Measurements from ENCODE around the gene ST7.

ST7 gene

DNA sequence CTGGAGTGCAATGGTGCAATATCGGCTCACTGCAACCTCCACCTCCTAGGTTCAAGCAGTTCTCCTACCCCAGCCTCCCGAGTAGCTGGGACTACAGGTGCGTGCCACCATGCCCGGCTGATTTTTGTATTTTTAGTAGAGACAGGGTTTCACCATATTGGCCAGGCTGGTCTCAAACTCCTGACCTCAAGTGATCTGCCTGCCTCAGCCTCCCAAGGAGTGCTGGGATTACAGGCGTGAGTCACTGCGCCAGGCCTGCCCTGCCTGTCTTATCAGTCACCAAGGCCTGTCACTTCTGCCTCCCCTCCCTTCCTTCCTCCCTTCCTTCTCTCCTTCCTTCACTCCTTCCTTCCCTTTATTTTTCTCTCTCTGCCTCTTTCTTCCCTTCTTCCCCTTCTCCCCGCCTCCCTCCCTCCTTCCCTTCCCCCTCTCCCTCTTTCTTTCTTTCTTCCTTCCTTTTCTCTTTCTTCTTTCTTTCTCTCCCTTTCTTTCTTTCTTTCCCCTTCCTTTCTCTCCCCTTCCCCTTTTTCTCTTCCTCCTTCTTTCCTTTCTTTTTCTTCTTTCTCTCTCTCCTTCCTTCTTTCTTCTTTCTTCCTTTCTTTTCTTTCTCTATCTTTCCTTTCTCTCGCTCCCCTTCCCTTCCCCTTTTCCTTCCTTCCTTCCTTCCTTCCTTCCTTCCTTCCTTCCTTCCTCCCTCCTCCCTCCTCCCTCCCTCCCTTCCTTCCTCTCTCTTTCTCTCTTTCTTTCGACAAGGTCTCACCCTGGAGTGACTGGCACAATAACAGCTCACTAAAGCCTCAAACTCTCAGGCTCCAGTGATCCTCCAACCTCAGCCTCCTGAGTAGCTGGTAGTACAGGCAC lies 3.1 kb upstream of the ST7 start:
- Histone ChIP-seq H3K9ac (ENCODE audit: low read depth, low read length, poor library complexity, severe bottlenecking) (no peak overlapping the region), H3K9me3 (ENCODE audit: insufficient read depth, low read depth, low read length) (no peaks in the 10 kb centered on the region), H3K36me3 (ENCODE audit: insufficient read depth, low read length) (no peaks in the 10 kb centered on the region), H3K9me2 (replicated peaks; ENCODE audit: low read depth, low read length) (no peaks in the 10 kb centered on the region), H3K4me1 (ENCODE audit: insufficient read depth, low read length, poor library complexity, severe bottlenecking) (no peaks in the 10 kb centered on the region), H3K4me2 (ENCODE audit: low read depth, low read length, poor library complexity, severe bottlenecking) (no peak overlapping the region), H3K79me2 (ENCODE audit: insufficient read depth, low read length) (no peaks in the 10 kb centered on the region), H3F3A (ENCODE audit: low read depth) (no peaks in the 10 kb centered on the region), H2AFZ (ENCODE audit: low read length) (no peak overlapping the region), H3K4me3 (ENCODE audit: low read length, poor library complexity, severe bottlenecking) (no peak overlapping the region), H3K27me3 (ENCODE audit: insufficient read depth, low read length, poor library complexity, severe bottlenecking) (no peaks in the 10 kb centered on the region), H4K20me1 (ENCODE audit: insufficient read depth, low read length, poor library complexity, severe bottlenecking) (no peaks in the 10 kb centered on the region)
- TF ChIP-seq EZH2phosphoT487 (IDR thresholded peaks at IDR 0.05; ENCODE audit: borderline replicate concordance) = no peak
- no peak for TF ChIP-seq CTCF (conservative IDR thresholded peaks at IDR 0.05; ENCODE audit: low read length)

- H3K9me2 ChIP-seq (replicated peaks; ENCODE audit: low read depth, low read length) = no peaks in the 10 kb centered on the region
- H3K4me3 ChIP-seq (ENCODE audit: low read length, poor library complexity, severe bottlenecking) = no peak overlapping the region
- H3K36me3 ChIP-seq (ENCODE audit: insufficient read depth, low read length) = no peaks in the 10 kb centered on the region
- no peak overlapping the region for H2AFZ ChIP-seq (ENCODE audit: low read length)
- peaks cover 2% of the 10 kb centered on the region for H3K4me1 ChIP-seq (ENCODE audit: insufficient read depth, low read length, poor library complexity, severe bottlenecking)
- no peak overlapping the region for H3K4me2 ChIP-seq (ENCODE audit: low read depth, low read length, poor library complexity, severe bottlenecking)
- H3K9ac ChIP-seq (ENCODE audit: low read depth, low read length, poor library complexity, severe bottlenecking) = no peak overlapping the region
- no peaks in the 10 kb centered on the region for H3F3A ChIP-seq (ENCODE audit: low read depth)
- no peak for TF ChIP-seq CTCF (conservative IDR thresholded peaks at IDR 0.05; ENCODE audit: low read length)
- no peak for TF ChIP-seq EZH2phosphoT487 (IDR thresholded peaks at IDR 0.05; ENCODE audit: borderline replicate concordance)
- H3K9me3 ChIP-seq (ENCODE audit: insufficient read depth, low read depth, low read length) = no peaks in the 10 kb centered on the region
- no peaks in the 10 kb centered on the region for H4K20me1 ChIP-seq (ENCODE audit: insufficient read depth, low read length, poor library complexity, severe bottlenecking)
- no peaks in the 10 kb centered on the region for H3K27me3 ChIP-seq (ENCODE audit: insufficient read depth, low read length, poor library complexity, severe bottlenecking)
- H3K79me2 ChIP-seq (ENCODE audit: insufficient read depth, low read length) = no peaks in the 10 kb centered on the region
These were observed 2.4 kb upstream of the ST7 start for GRCh38 chr7:116950889-116951351.

DNA sequence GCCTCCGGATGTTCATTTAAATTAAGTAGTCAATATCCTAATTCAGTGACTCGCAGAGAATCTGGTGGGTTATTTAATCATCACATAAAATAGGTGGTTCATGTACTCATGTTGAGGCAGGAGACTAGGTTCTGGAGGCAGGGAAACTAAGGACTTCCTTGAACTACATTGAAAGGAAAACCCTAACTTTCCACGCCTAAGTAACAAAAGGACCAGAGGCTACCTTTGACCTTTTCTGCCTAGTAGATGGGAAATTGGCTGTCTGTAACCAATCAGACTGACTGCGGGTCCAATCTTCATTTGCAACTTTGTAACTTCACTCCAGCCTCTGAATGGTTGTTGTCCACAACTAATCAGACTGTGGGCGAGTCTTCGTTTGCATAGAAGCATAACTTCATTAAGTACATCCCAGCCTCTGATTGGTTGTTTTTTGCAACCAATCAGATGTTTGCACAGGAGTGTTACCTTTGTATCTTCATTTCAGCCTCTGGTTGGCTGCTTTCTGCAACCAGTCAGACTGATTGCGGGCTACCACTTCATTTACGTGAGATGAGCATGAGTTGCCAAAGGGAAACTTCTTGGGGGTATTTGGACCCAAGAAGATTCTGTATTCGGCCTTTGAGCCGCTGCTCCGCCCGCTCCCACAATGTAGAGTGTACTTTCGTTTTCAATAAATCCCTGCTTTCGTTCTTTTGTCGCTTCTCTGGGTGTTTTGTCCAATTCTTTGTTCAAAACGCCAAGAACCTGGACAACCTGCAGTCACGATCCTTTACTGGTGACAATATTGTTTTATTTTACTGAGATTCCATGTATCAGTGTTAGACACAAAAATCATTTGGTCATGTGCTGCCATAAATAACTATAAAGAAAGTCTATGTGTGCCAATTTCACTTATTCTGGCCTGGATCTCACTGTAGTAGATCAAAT lies 1.7 kb upstream of the ST7 start:
- Histone ChIP-seq H3K4me3 (ENCODE audit: low read length, poor library complexity, severe bottlenecking) (no peak overlapping the region), H3K9ac (ENCODE audit: low read depth, low read length, poor library complexity, severe bottlenecking) (no peak overlapping the region), H3K79me2 (ENCODE audit: insufficient read depth, low read length) (no peaks in the 10 kb centered on the region), H3K4me2 (ENCODE audit: low read depth, low read length, poor library complexity, severe bottlenecking) (no peak overlapping the region), H3F3A (ENCODE audit: low read depth) (no peaks in the 10 kb centered on the region), H3K4me1 (ENCODE audit: insufficient read depth, low read length, poor library complexity, severe bottlenecking) (peaks cover 7% of the 10 kb centered on the region), H3K9me2 (replicated peaks; ENCODE audit: low read depth, low read length) (no peaks in the 10 kb centered on the region), H4K20me1 (ENCODE audit: insufficient read depth, low read length, poor library complexity, severe bottlenecking) (no peaks in the 10 kb centered on the region), H3K36me3 (ENCODE audit: insufficient read depth, low read length) (no peaks in the 10 kb centered on the region), H3K27me3 (ENCODE audit: insufficient read depth, low read length, poor library complexity, severe bottlenecking) (no peaks in the 10 kb centered on the region), H3K9me3 (ENCODE audit: insufficient read depth, low read depth, low read length) (no peaks in the 10 kb centered on the region), H2AFZ (ENCODE audit: low read length) (no peak overlapping the region)
- TF ChIP-seq CTCF (conservative IDR thresholded peaks at IDR 0.05; ENCODE audit: low read length) = no peak
- no peak for TF ChIP-seq EZH2phosphoT487 (IDR thresholded peaks at IDR 0.05; ENCODE audit: borderline replicate concordance)
